ENCODE results near the gene LMOD1.

The LMOD1 gene

DNA sequence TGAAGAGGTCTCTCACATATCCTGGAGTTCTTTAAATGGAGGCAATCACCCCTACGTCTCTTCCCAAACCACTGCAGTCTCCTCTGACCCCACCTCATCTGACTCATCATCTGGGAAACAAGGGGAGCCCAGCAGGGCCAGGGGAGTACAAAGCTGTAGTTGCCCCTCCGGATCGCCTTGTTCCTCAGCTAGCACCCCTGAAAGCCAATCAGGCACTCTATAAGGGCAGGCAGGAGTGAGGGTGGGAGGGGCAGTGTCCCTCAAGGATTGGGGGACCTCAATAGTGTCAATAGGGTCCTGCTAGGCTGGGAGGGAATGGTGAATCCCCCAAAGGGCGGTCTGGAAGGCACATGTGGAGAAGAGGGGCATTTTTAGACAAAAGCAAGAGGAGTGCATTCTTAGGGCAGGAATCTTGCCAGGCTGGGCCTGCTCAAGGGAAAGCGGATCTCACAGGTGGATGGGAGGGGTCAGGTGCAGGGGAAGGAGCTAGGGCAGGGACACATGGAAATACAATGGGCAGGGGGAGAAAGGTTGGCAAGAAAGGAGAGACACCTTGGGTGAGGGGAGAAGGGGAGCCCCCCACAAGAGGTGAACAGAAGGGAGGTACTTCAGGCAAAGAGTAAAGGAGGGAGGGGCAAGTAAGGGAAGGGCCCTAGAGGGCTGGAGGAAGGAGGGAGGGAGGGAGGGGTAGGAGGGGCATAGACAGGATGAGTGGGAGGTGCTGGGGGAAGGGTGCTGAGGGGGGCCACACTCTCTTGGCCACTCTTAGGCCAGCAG, 51.8 kb downstream of the LMOD1 start:
- TF ChIP-seq, protein P1, sequence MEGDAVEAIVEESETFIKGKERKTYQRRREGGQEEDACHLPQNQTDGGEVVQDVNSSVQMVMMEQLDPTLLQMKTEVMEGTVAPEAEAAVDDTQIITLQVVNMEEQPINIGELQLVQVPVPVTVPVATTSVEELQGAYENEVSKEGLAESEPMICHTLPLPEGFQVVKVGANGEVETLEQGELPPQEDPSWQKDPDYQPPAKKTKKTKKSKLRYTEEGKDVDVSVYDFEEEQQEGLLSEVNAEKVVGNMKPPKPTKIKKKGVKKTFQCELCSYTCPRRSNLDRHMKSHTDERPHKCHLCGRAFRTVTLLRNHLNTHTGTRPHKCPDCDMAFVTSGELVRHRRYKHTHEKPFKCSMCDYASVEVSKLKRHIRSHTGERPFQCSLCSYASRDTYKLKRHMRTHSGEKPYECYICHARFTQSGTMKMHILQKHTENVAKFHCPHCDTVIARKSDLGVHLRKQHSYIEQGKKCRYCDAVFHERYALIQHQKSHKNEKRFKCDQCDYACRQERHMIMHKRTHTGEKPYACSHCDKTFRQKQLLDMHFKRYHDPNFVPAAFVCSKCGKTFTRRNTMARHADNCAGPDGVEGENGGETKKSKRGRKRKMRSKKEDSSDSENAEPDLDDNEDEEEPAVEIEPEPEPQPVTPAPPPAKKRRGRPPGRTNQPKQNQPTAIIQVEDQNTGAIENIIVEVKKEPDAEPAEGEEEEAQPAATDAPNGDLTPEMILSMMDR (conservative IDR thresholded peaks at IDR 0.05) = no peak
- H3K27ac ChIP-seq = no peak overlapping the region

DNA sequence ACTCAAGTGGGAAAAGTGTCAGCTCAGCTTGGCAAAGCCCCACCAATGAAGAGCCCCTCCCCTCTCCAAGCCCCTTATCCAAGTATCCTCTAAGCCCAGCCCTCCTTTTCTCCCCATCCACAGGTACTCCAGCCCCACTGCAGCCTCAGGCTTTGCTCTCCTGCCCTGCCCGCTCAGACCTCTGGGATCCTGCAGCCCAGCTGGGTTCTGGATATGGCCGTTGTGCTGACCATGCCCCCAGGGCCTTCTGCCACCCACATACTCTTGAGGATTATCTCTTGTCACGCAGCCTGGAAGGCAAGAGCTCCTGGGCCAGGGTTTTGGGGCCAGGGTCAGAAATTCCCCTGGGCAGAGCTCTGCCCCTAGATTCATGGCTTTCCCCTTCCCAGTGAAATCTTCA, 52.9 kb downstream of the LMOD1 start:
- H3K27ac ChIP-seq = no peak overlapping the region
- TF ChIP-seq, protein P1 (conservative IDR thresholded peaks at IDR 0.05) = no peak

DNA sequence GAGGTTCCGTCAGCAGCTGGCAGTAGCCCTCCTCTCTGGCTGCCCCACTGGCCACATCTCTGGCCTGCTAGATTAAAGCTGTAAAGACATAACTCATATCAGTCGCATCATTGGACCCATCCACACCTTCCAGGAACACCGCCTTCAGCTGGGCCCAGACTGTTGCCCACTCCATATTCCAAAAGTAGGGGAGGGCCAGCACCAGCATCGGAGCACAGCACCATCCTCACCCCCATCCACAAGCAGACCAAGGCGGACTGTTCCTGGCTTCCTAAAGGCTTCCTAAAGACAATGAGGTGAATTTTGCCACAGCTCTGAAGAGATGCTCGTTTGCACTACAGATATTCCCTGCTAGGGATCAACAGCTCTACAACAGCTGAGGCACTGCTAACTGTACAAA, 54.1 kb downstream of the LMOD1 start:
- TF ChIP-seq, protein P1 (conservative IDR thresholded peaks at IDR 0.05) = no peak
- H3K27ac ChIP-seq = no peak overlapping the region

DNA sequence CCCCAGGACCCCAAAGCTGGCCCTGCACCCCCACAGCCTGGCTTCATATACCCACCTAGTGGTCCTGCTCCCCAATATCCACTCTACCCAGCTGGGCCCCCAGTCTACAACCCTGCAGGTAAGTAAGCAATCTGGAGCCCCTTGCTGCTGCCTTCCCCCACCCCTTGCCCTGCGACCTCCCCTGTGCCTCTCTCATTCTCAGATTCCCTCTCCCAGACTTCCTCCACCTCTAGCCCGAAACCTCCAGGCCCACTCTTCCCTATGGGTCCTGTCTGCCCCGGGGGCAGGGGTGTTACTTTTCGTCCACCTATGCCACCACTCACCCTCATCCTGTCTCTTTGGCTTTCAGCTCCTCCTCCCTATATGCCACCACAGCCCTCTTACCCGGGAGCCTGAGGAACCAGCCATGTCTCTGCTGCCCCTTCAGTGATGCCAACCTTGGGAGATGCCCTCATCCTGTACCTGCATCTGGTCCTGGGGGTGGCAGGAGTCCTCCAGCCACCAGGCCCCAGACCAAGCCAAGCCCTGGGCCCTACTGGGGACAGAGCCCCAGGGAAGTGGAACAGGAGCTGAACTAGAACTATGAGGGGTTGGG, 54.8 kb downstream of the LMOD1 start:
- TF ChIP-seq, protein P1 (conservative IDR thresholded peaks at IDR 0.05) = no peak
- H3K27ac ChIP-seq = no peak overlapping the region

DNA sequence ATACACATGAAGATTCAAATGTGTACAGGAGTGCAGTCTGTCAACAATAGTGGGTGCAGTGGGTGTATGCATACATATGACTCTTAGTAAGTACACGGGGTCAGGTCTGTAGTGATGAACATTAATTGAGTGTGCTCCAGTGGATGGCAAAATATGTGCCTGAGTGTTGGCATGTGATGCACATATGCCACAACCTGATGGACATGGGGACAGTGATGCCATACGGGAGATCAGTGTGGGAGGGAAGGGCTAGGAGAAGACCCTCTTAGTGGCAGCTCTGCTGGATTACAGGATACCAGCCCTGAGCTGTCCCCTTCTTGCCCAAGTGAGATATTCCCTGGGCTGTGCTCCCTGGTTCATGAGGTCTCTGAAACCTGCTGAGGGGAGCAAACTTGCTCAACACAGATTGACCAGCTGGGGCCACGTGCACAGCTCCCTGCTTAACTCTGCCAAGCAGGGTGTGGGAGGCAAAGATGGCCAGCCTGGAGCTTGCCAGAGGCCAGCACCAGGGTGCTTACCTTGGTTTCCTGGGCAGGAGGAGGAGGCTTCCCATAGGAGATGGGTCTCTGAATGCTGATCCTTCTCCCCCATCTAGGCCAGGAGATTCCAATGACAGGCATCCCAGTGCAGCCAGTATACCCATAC, 55.4 kb downstream of the LMOD1 start:
- H3K27ac ChIP-seq = no peak overlapping the region
- TF ChIP-seq, protein P1 (conservative IDR thresholded peaks at IDR 0.05) = no peak

DNA sequence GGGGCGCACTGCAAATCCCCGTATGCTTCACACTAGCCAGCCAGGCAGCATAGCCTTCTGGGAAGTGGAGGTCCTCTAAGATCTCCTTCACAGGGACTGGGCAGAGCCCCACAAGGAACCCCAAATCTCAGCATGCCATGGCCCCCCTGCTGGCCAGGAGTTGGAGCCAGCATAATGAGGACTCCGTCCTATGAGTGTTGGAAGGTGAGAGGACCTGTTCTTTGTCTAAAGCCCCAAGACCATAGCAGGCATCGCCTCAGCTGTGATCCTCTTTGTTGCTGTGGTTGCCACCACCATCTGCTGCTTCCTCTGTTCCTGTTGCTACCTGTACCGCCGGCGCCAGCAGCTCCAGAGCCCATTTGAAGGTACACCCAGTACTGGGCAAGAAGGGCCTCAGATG, 56.1 kb downstream of the LMOD1 start:
- no peak overlapping the region for H3K27ac ChIP-seq
- TF ChIP-seq, protein P1 (conservative IDR thresholded peaks at IDR 0.05) = no peak

Measured in VCaP (cell line).